Heart right ventricle (tissue), 16 donors: ENCODE data around the gene ATXN7. TPM values are rescaled to one million over a fixed set of nuclear protein-coding genes. Genes with fewer than 3 reads are reported as not detected.

ENCODE experiments used
- ATAC-seq, 8 donors: fragments of 200-7000 bp; cut with Tn5 transposase; one replicate each; pipeline ENCODE4 v1.9.1; 2020; ENCODE audit warnings: mild to moderate bottlenecking in 8 of 8, moderate library complexity in 8 of 8, moderate number of reproducible peaks in 1 of 8
- DNase-seq, 2 donors: peaks; one replicate each; pipeline ENCODE4 v3.0.0-alpha.2; 2020
- H3K27ac ChIP-seq, 10 donors: fragments of 200-600 bp; sonication (generic) in 2 of 10; one replicate each; pipeline versions ENCODE4 v1.5.0 to v1.8.0; 2020 to 2022; ENCODE audit warnings: mild to moderate bottlenecking in 3 of 10
- H3K27me3 ChIP-seq, 7 donors: fragments of 200-600 bp; one replicate each; pipeline ENCODE4 v1.8.0; 2021 to 2022; ENCODE audit warnings: mild to moderate bottlenecking in 2 of 7
- H3K36me3 ChIP-seq, 9 donors: fragments of 200-600 bp; sonication (generic) in 1 of 9; one replicate each; pipeline versions ENCODE4 v1.5.0 to v1.8.0; 2020 to 2022; ENCODE audit warnings: mild to moderate bottlenecking in 2 of 9
- H3K4me1 ChIP-seq, 9 donors: fragments of 200-600 bp; sonication (generic) in 1 of 9; one replicate each; pipeline versions ENCODE4 v1.5.0 to v1.8.0; 2020 to 2022; ENCODE audit warnings: mild to moderate bottlenecking in 4 of 9
- H3K4me3 ChIP-seq, 10 donors: fragments of 200-600 bp; sonication (generic) in 2 of 10; one replicate each; pipeline versions ENCODE4 v1.5.0 to v1.8.0; 2020 to 2022; ENCODE audit warnings: mild to moderate bottlenecking in 7 of 10, moderate library complexity in 2 of 10
- H3K9me3 ChIP-seq, 11 donors: fragments of 200-600 bp in 10 of 11; sonication (generic) in 2 of 11; one replicate each; pipeline versions ENCODE4 v1.5.0 to v1.8.0; 2013 to 2022; ENCODE audit warnings: mild to moderate bottlenecking in 2 of 11, control low read depth in 1 of 11, moderate library complexity in 1 of 11
- CTCF ChIP-seq, 9 donors: fragments of 200-600 bp; sonication (generic) in 2 of 9; IDR thresholded peaks; one replicate each; pipeline versions ENCODE4 v1.5.0 to v1.8.0; 2021 to 2022; ENCODE audit warnings: antibody characterized with exemption in 9 of 9, mild to moderate bottlenecking in 5 of 9, moderate library complexity in 1 of 9
- whole genome bisulfite sequencing, 2 donors: extraction: QIAGEN DNeasy Blood & Tissue Kit; methylation state at CpG; one replicate each; pipeline ENCODE4 v1.1.7; 2013; ENCODE audit warnings: inconsistent platforms in 1 of 2; 5-methylcytosine and 5-hydroxymethylcytosine counted together
- intact Hi-C, 10 donors: fragments of 100-400 bp; cut with DNase I; formaldehyde crosslinking; loops; one replicate each; pipeline versions ENCODE4 v1.11.1 to v1.14.2; 2022
- polyA plus RNA-seq, 2 donors: library from polyadenylated mRNA; stranded (reverse); fragments of 200-250 nt; gene quantifications; one replicate each; pipeline ENCODE4 v1.2.3, GENCODE V29; 2013
- total RNA-seq, 10 donors: library from RNA; stranded (reverse); fragmentation: NEBNext Ultra II Directional in 3 of 10; extraction: Animal tissue kit (Norgen Biotek cat#: 25700) in 3 of 10; gene quantifications; one replicate each; pipeline versions ENCODE4 v1.2.1 to v1.2.4, GENCODE V29; 2021 to 2023
- donor health status: Arrhythmogenic right ventricular cardiomyopathy.
- donor health status: ischemic (EF 13 %, LVEDD 7.1; RV severe dilation, severe dysfunction).
- donor health status: healthy with polysubstance abuse.
- donor health status: DM: no; HTN: yes; CAD: no.
- donor health status: DM: no; HTN: no; CAD: no.
- donor health status: ischemic (EF 25% LVEDD 6.9; RV normal size, moderate dysfunction).
- donor health status: ischemic (EF 25% LVEDD 5.7; RV mildly dilated, moderate dysfunction).
- donor health status: healthy.
- donor health status: DM: yes; HTN: yes; CAD: no.
- donor health status: Ischemic cardiomyopathy.
- donor health status: ischemic (EF 35%, LVEDD 5.7; RV mildly dilated, moderate dysfunction).
- donor health status: nonischemic (EF 11% LVEDD 7.7; RV severe dilation, severe dysfunction).
- donor health status: DM: yes; HTN: yes; CAD: no.
- donor health status: PGD.
- donor health status: ischemic (EF 29% LVEDD 5.4; RV normal size, mild dysfunction).
- donor health status: nonischemic (EF 23%, LVEDD 6.1; RV moderate dilation, normal function).

Gene ATXN7
- total and polyA plus RNA-seq, 12 donors: 1.7 to 31.0 (median 19.6) TPM

- DNase-seq (no peak), ATAC-seq (no peak)
- Histone ChIP-seq H3K36me3 (no peaks in the 10 kb centered on the region), H3K9me3 (no peaks in the 10 kb centered on the region), H3K4me1 (peaks cover 0 to 55% (median 29%) of the 10 kb centered on the region in 9 donors), H3K27ac (no peak overlapping the region), H3K4me3 (no peak overlapping the region), H3K27me3 (no peaks in the 10 kb centered on the region)
- 65 to 77% methylated on average over 2 of the region's 2 CpGs for WGBS, 2 donors
- no peak for TF ChIP-seq CTCF (IDR thresholded peaks at IDR 0.05)
- intact Hi-C loops: no loop called here
Observed at GRCh38 chr3:63875510-63875909, 11.8 kb downstream of the ATXN7 start.

- Histone ChIP-seq H3K9me3 (no peaks in the 10 kb centered on the region), H3K27ac (no peak overlapping the region), H3K36me3 (no peaks in the 10 kb centered on the region), H3K4me3 (no peak overlapping the region), H3K27me3 (no peaks in the 10 kb centered on the region), H3K4me1 (peaks cover 0 to 49% (median 29%) of the 10 kb centered on the region in 9 donors)
- intact Hi-C loops: no loop called here
- no peak for ATAC-seq
- DNase-seq: no peak
- TF ChIP-seq CTCF (IDR thresholded peaks at IDR 0.05): no peak
- 70 to 71% methylated on average over 3 of the region's 3 CpGs for WGBS, 2 donors
Observed at GRCh38 chr3:63876260-63876659, 12.6 kb downstream of the ATXN7 start.

GRCh38 chr3:63877737-63878393 lies 14.2 kb downstream of the ATXN7 start:
- intact Hi-C loops: no loop called here
- Histone ChIP-seq H3K27ac (no peak overlapping the region), H3K9me3 (no peaks in the 10 kb centered on the region), H3K36me3 (no peaks in the 10 kb centered on the region), H3K27me3 (no peaks in the 10 kb centered on the region), H3K4me1 (peaks cover 0 to 40% (median 23%) of the 10 kb centered on the region in 9 donors), H3K4me3 (no peak overlapping the region)
- TF ChIP-seq CTCF (IDR thresholded peaks at IDR 0.05): no peak
- 74% methylated on average over 3 of the region's 3 CpGs for WGBS, 2 donors
- DNase-seq (no peak), ATAC-seq (no peak)

GRCh38 chr3:63878394-63879060 lies 14.9 kb downstream of the ATXN7 start:
- intact Hi-C loops: no loop called here
- Histone ChIP-seq H3K27ac (no peak overlapping the region), H3K4me1 (peaks cover 0 to 36% (median 23%) of the 10 kb centered on the region in 9 donors), H3K27me3 (no peaks in the 10 kb centered on the region), H3K4me3 (no peak overlapping the region), H3K9me3 (no peaks in the 10 kb centered on the region), H3K36me3 (no peaks in the 10 kb centered on the region)
- 79 to 81% methylated on average over 2 of the region's 2 CpGs for WGBS, 2 donors
- TF ChIP-seq CTCF (IDR thresholded peaks at IDR 0.05): no peak
- DNase-seq (no peak), ATAC-seq (no peak)
